Cardiac muscle cell (in vitro differentiated cells and primary cell): Measurements from ENCODE around the gene PIK3CD. TPM values are rescaled to one million over a fixed set of nuclear protein-coding genes. Genes with fewer than 3 reads are reported as not detected.

Experiments used
- DNase-seq, 2 donors: peaks; one replicate each; pipeline versions ENCODE4 v3.0.0 to v3.0.0-alpha.2; 2010 to 2017; ENCODE audit warnings: low read depth in 1 of 2, low spot score in 1 of 2
- H3K27ac ChIP-seq: fragments of 200-600 bp; sonication (generic); 2 replicates; pipeline ENCODE4 v1.5.1; 2016
- H3K27me3 ChIP-seq: fragments of 200-600 bp; sonication (generic); 2 replicates; pipeline ENCODE4 v1.6.0; 2016; ENCODE audit warnings: control low read depth
- H3K36me3 ChIP-seq: fragments of 200-600 bp; sonication (generic); 2 replicates; pipeline ENCODE4 v1.5.1; 2016; ENCODE audit warnings: control low read depth
- H3K4me1 ChIP-seq: fragments of 200-600 bp; sonication (generic); 2 replicates; pipeline ENCODE4 v1.8.1; 2017; ENCODE audit warnings: low read depth, mild to moderate bottlenecking, mixed run types
- H3K4me3 ChIP-seq: fragments of 200-600 bp; sonication (generic); 2 replicates; pipeline ENCODE4 v1.5.1; 2016; ENCODE audit warnings: mild to moderate bottlenecking
- H3K9me3 ChIP-seq: fragments of 200-600 bp; sonication (generic); 2 replicates; pipeline ENCODE4 v1.5.1; 2017; ENCODE audit warnings: low read depth, mild to moderate bottlenecking, control low read depth
- polyA plus RNA-seq: library from polyadenylated mRNA; unstranded; fragments of >200 nt; fragmentation: Nextera tagmentation; extraction: Ambion mirVana; gene quantifications from 2 replicates; pipeline ENCODE4 v1.2.1, GENCODE V29; 2016
- total RNA-seq: library from RNA; depleted of rRNA; stranded (reverse); fragments of >200 nt; gene quantifications from 2 replicates; pipeline ENCODE4 v1.2.3, GENCODE V29; 2016
- TF ChIP-seq, protein P1 (sequence below): IDR thresholded peaks from 2 replicates; pipeline ENCODE4 v1.5.1; 2012; ENCODE audit warnings: low read depth, mild to moderate bottlenecking, low read length

Gene PIK3CD
- total and polyA plus RNA-seq, 2 experiments from 2014 or later = 3.0 to 7.9 TPM

DNA sequence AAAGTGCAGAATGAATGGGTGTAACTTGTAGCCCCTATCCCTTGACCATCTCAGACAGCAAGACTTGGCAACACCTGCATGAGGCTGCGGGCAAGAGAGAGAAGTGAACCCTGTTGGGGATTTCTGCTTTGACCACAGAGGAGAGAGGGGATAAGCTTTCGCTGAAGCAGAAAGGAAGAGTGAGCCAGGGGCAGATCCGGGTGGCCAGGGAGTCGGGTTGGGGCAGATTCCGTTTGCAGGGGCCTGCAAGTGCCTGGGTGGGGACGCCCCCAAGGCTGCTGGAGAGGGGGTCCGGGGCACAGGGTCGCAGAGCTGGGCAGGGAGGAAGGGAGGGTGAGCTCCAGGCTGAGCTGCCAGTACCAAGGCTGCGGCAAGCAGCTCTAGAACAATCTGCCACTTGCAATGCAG lies 25.3 kb upstream of the PIK3CD start:
- TF ChIP-seq, protein P1, sequence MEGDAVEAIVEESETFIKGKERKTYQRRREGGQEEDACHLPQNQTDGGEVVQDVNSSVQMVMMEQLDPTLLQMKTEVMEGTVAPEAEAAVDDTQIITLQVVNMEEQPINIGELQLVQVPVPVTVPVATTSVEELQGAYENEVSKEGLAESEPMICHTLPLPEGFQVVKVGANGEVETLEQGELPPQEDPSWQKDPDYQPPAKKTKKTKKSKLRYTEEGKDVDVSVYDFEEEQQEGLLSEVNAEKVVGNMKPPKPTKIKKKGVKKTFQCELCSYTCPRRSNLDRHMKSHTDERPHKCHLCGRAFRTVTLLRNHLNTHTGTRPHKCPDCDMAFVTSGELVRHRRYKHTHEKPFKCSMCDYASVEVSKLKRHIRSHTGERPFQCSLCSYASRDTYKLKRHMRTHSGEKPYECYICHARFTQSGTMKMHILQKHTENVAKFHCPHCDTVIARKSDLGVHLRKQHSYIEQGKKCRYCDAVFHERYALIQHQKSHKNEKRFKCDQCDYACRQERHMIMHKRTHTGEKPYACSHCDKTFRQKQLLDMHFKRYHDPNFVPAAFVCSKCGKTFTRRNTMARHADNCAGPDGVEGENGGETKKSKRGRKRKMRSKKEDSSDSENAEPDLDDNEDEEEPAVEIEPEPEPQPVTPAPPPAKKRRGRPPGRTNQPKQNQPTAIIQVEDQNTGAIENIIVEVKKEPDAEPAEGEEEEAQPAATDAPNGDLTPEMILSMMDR = no peak
- no peaks in the 10 kb centered on the region for H3K36me3 ChIP-seq
- no peaks in the 10 kb centered on the region for H3K9me3 ChIP-seq
- H3K4me1 ChIP-seq = no peaks in the 10 kb centered on the region
- no peak overlapping the region for H3K27ac ChIP-seq
- peaks cover 23% of the 10 kb centered on the region for H3K27me3 ChIP-seq
- DNase-seq = no peak
- H3K4me3 ChIP-seq = no peak overlapping the region

DNA sequence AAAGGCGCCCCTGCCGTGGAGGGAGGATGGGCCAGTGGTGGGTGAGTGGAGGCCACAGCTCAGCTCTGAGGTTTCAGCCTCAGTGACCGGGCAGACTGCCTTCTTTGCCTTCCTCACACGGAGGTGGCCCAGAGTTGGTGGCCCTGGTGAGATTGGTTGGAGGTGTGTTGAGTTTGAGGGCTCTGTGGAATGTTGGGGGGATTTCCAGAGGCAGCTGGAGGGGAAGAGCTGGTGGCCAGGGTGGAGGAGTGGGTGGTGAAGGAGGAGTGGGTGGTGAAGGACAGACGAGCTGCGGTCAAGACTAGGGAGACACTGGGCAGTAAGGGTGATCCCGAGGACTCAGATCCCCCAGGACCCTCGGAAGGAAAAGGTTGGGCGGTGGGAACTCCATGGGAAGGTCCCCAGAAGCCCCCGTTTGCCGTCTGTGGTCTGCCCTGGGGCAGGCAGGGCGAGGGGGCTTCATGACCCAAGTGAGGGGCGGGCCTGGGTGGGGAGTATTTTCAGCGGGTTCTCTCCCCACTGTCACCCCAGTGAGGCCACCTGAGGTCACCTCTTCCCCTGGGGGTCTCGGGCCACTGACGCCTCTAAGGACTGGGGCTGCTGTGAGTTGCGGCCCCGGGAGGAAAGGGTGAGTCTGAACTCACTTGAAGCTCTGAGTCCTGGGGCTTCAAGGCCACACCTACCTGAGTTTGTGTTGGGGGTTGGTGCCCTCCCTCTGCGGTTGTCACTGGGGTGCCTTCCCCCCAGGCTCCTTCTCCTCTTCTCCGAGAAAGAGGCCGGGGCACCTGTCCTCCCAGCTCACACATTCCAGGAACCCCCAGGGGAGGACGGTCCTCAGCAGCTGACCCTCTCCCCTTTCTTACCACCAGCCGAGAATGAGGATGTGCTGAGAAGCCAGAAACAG lies 22.7 kb upstream of the PIK3CD start:
- no peak overlapping the region for H3K27ac ChIP-seq
- DNase-seq = no peak
- TF ChIP-seq, protein P1 = no peak
- no peaks in the 10 kb centered on the region for H3K9me3 ChIP-seq
- no peaks in the 10 kb centered on the region for H3K4me1 ChIP-seq
- H3K36me3 ChIP-seq = no peaks in the 10 kb centered on the region
- no peak overlapping the region for H3K4me3 ChIP-seq
- peaks cover 23% of the 10 kb centered on the region for H3K27me3 ChIP-seq

DNA sequence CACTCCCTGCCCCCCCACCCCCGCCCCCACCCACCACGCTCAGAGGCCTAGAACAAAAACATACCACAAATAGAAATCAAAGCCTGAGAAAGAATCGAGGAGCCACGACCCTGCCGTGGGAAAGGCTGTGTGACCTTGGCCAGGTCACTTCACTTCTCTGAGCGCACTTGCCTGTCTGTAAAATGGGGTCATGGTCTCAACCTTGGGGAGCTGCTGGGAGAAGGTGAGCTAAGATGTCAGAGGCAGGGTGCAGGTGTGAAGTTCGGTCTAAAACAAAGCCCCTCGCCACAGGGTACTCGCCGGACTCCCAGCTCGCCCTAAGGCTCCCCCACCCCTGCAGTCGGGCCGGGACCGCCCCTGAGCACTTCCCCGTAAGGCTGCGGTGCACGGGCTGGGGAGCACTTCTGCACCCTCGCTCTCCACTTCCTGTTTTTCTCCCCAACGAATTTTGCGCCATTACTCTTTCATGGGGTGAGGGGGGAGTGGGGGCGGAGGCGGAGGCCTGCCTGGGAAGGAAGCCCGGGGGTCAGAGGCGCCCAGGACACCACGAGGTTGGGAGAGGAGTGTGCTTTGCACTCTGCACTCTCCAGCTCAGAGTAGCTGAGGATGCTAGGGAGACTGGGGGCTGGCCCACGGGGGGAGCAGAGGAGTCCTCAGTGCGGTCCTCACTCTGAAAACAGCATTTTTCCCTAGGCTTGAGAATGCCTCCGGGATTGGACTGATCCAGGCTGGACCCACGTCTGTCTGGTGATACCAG lies 21.9 kb upstream of the PIK3CD start:
- Histone ChIP-seq H3K27ac (no peak overlapping the region), H3K36me3 (no peaks in the 10 kb centered on the region), H3K4me1 (no peaks in the 10 kb centered on the region), H3K4me3 (no peak overlapping the region), H3K9me3 (no peaks in the 10 kb centered on the region), H3K27me3 (peaks cover 23% of the 10 kb centered on the region)
- TF ChIP-seq, protein P1 = no peak
- DNase-seq = no peak

DNA sequence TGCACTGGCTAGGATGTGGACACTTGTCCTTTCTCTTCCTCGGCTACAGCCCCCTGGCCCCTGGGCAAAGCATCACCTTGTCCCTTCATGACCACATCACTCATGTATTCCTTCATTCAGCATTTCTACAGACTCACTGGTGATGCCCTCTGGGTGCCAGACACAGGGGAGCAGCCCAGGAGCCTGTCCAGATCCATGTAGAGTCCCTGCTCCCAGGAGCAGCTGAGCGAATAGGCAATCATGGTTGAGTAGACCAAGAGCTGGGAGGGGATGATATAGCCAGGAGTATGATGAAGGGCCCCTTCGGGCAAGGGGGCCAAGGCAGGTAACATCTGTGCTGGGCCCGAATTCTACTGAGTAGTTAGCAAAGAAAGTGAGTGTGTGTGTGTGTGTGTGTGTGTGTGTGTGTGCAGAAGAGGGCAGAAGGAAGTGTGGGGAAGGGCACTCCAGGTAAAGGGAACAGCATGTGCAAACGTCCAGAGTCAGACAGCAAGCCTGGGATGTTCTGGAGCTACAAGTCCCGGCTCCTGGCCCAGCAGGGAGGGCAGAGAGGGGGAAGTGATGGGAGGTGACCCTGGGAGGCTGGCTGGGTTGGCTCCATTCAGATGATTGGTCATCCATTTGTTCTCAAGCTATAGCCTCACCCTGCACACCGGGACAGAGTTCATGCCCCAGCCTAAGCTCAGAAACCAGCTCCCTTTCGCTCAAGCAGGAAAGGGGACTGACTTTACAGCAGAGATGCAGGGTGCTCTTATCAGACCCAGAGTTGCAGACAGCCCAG lies 21.0 kb upstream of the PIK3CD start:
- no peak overlapping the region for H3K4me3 ChIP-seq
- H3K27ac ChIP-seq = no peak overlapping the region
- TF ChIP-seq, protein P1 = no peak
- no peaks in the 10 kb centered on the region for H3K36me3 ChIP-seq
- no peak for DNase-seq
- H3K27me3 ChIP-seq = peaks cover 21% of the 10 kb centered on the region
- no peaks in the 10 kb centered on the region for H3K9me3 ChIP-seq
- no peaks in the 10 kb centered on the region for H3K4me1 ChIP-seq

DNA sequence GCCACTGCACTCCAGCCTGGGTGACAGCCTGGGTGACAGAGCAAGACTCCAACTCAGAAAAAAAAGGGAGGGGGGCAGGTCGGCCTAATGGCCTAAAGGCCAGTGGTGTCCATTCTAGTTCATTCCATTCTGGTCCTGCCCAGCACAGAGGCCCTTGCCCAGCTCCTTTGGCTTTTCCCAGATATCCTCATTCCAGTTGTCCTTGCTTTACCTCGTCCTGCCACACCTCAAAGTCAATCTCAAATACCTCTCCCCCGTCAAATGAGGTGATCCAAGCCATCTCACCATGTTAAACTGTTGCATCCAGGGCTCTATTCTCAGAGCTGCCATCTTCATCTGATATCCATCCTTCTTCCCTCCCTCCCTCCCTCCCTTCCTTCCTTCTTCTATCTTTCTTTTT lies 19.9 kb upstream of the PIK3CD start:
- TF ChIP-seq, protein P1 = no peak
- Histone ChIP-seq H3K27ac (no peak overlapping the region), H3K36me3 (no peaks in the 10 kb centered on the region), H3K27me3 (peaks cover 11% of the 10 kb centered on the region), H3K4me3 (no peak overlapping the region), H3K9me3 (no peaks in the 10 kb centered on the region), H3K4me1 (no peaks in the 10 kb centered on the region)
- DNase-seq = no peak
